Measurements from ENCODE around the gene RASA2. TPM values are rescaled to one million over a fixed set of nuclear protein-coding genes. Genes with fewer than 3 reads are reported as not detected.
A peak's percentile ranks its signal among the peaks of the same experiment; 100 is the strongest.

The RASA2 gene
- total and polyA plus RNA-seq, 8 donors, result 3.2 to 10.7 (median 5.7) TPM

DNA sequence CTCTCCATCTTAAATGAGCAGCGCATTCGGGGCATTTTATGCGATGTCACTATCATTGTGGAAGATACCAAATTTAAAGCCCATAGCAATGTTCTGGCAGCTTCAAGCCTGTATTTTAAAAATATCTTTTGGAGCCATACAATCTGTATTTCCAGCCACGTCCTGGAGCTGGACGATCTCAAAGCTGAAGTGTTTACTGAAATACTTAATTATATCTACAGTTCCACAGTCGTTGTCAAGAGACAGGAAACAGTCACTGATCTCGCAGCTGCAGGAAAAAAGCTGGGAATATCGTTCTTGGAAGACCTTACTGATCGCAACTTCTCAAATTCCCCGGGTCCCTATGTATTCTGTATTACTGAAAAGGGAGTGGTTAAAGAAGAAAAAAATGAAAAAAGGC, 44.4 kb upstream of the RASA2 start:
- ATAC-seq, result no peak

DNA sequence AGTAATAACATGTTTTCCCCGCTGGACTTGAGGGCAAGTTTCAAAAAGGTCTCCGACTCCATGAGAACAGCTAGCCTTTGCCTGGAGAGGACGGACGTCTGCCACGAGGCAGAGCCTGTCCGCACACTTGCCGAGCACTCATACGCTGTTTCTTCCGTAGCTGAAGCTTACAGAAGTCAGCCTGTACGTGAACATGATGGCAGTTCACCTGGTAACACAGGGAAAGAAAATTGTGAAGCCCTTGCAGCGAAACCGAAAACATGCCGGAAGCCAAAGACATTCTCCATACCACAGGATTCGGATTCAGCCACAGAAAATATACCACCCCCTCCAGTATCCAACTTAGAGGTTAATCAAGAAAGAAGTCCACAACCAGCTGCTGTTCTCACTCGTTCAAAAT, 43.9 kb upstream of the RASA2 start:
- FAIRE-seq (no peak), ATAC-seq (no peak), DNase-seq (no peak)
- Histone ChIP-seq H3K27ac (no peak overlapping the region), H3K9me3 (no peaks in the 10 kb centered on the region), H3K27me3 (no peaks in the 10 kb centered on the region), H3K36me3 (peaks cover 3 to 34% (median 13%) of the 10 kb centered on the region in 3 donors), H3K4me1 (peaks cover 0 to 15% (median 8%) of the 10 kb centered on the region in 3 donors), H3K4me3 (no peak overlapping the region)
- WGBS, 2 donors, result 89 to 90% methylated on average over 15 of the region's 15 CpGs
- TF ChIP-seq, protein P1, sequence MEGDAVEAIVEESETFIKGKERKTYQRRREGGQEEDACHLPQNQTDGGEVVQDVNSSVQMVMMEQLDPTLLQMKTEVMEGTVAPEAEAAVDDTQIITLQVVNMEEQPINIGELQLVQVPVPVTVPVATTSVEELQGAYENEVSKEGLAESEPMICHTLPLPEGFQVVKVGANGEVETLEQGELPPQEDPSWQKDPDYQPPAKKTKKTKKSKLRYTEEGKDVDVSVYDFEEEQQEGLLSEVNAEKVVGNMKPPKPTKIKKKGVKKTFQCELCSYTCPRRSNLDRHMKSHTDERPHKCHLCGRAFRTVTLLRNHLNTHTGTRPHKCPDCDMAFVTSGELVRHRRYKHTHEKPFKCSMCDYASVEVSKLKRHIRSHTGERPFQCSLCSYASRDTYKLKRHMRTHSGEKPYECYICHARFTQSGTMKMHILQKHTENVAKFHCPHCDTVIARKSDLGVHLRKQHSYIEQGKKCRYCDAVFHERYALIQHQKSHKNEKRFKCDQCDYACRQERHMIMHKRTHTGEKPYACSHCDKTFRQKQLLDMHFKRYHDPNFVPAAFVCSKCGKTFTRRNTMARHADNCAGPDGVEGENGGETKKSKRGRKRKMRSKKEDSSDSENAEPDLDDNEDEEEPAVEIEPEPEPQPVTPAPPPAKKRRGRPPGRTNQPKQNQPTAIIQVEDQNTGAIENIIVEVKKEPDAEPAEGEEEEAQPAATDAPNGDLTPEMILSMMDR (IDR thresholded peaks at IDR 0.05), result no peak
- intact Hi-C loops (cut with DNase I), result loop anchor here in 1 of 3 donors (10.0 kb wide), 1 partner anchor 78 kb away; the partner anchor contains the start of gene ZBTB38

More for the DNA sequence above, 44.4 kb upstream of the RASA2 start:
- H3K9me3 ChIP-seq, result no peaks in the 10 kb centered on the region
- intact Hi-C loops (cut with DNase I), result loop anchor here in 1 of 3 donors (10.0 kb wide), 1 partner anchor 78 kb away; the partner anchor contains the start of gene ZBTB38
- no peak overlapping the region for H3K4me3 ChIP-seq
- FAIRE-seq (no peak), DNase-seq (no peak)
- TF ChIP-seq, protein P1 (IDR thresholded peaks at IDR 0.05), result no peak
- 76% methylated on average over 10 of the region's 10 CpGs for WGBS, 2 donors
- H3K27ac ChIP-seq, result peak overlapping the region in 1 of 4 donors; percentile 18
- H3K36me3 ChIP-seq, result peaks cover 3 to 34% (median 13%) of the 10 kb centered on the region in 3 donors
- no peaks in the 10 kb centered on the region for H3K27me3 ChIP-seq
- H3K4me1 ChIP-seq, result peaks cover 0 to 15% (median 8%) of the 10 kb centered on the region in 3 donors

DNA sequence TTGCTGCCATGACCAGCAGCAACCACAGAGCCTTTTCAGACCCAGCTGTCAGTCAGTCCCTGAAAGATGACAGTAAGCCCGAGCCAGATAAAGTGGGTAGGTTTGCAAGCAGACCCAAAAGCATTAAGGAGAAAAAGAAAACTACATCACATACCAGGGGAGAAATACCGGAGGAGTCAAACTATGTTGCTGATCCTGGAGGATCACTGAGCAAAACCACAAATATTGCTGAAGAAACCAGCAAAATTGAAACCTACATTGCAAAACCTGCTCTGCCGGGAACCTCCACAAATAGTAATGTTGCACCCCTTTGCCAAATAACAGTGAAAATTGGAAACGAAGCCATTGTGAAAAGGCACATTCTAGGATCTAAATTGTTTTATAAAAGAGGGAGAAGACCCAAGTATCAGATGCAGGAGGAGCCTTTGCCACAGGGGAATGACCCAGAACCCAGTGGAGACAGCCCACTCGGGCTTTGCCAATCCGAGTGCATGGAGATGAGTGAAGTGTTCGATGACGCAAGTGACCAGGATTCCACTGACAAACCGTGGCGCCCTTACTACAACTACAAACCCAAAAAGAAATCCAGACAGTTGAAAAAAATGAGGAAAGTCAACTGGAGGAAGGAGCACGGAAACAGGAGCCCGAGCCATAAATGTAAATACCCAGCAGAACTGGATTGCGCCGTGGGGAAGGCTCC, 42.1 kb upstream of the RASA2 start:
- H3K9me3 ChIP-seq, result no peaks in the 10 kb centered on the region
- H3K4me3 ChIP-seq, result no peak overlapping the region
- intact Hi-C loops (cut with DNase I), result loop anchor here in 2 of 3 donors (5.0 to 10.0 kb wide), 2 partner anchors 80 to 137 kb away; partner anchors contain the start of gene ZBTB38 (in 1 of the 2)
- FAIRE-seq (no peak), ATAC-seq (no peak), DNase-seq (no peak)
- WGBS, 2 donors, result 91 to 93% methylated on average over 14 of the region's 14 CpGs
- H3K27ac ChIP-seq, result no peak overlapping the region
- H3K4me1 ChIP-seq, result peaks cover 0 to 13% (median 5%) of the 10 kb centered on the region in 3 donors
- H3K27me3 ChIP-seq, result no peaks in the 10 kb centered on the region
- TF ChIP-seq, protein P1 (IDR thresholded peaks at IDR 0.05), result no peak
- peaks cover 3 to 34% (median 10%) of the 10 kb centered on the region in 3 donors for H3K36me3 ChIP-seq

DNA sequence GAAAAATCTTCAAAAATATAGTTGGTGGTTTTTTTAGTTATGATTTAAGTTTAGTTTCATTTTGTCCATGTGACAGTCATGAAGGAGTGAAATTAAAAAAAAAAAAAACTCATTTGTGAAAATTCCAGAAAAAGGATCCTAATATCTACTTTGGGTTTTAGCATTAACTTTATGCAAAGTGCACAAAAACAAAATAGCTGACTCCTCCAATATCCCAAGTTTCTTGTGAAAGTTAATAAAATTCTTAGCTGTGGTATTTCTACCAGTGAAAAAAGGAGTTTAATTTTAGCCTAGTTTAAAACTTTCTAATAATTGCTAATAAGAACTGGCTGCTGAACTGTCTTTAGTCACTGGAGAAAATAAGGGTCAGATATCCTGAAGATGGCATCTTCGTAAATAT, 40.8 kb upstream of the RASA2 start:
- Histone ChIP-seq H3K9me3 (no peaks in the 10 kb centered on the region), H3K4me3 (no peak overlapping the region), H3K36me3 (peaks cover 3 to 34% (median 10%) of the 10 kb centered on the region in 3 donors), H3K4me1 (peaks cover 0 to 3% (median 3%) of the 10 kb centered on the region in 3 donors), H3K27me3 (no peaks in the 10 kb centered on the region), H3K27ac (no peak overlapping the region)
- FAIRE-seq (no peak), ATAC-seq (no peak), DNase-seq (no peak)
- TF ChIP-seq, protein P1 (IDR thresholded peaks at IDR 0.05), result no peak
- WGBS, 2 donors, result 97 to 100% methylated on average over 1 of the region's 1 CpG
- intact Hi-C loops (cut with DNase I), result loop anchor here in 2 of 3 donors (5.0 to 10.0 kb wide), 2 partner anchors 81 to 139 kb away; partner anchors contain the start of gene ZBTB38 (in 1 of the 2)

DNA sequence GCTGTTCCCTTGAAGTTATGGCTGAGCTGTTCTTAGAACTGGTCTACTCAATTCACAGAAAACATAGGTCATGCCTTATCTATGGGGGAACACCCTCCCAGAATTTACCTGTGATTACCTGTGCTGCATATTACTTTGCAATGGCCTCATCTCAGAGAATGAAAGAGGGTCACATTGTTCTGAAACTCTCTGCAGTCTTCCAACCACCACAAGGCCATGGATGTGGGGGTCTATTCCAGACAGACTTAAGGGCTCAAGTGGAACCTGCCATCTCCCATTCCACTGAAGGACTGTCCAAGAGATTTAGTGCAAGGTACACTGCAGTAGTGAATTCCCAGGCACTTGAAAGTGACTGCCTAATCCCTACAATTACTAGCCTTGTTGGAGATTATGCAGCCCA, 40.1 kb upstream of the RASA2 start:
- Histone ChIP-seq H3K27me3 (no peaks in the 10 kb centered on the region), H3K27ac (no peak overlapping the region), H3K4me1 (no peaks in the 10 kb centered on the region), H3K4me3 (no peak overlapping the region), H3K36me3 (peaks cover 3 to 34% (median 10%) of the 10 kb centered on the region in 3 donors), H3K9me3 (no peaks in the 10 kb centered on the region)
- intact Hi-C loops (cut with DNase I), result loop anchor here in 2 of 3 donors (5.0 to 10.0 kb wide), 2 partner anchors 82 to 139 kb away; partner anchors contain the start of gene ZBTB38 (in 1 of the 2)
- DNase-seq, result no peak
- ATAC-seq, result no peak
- no peak for FAIRE-seq
- TF ChIP-seq, protein P1 (IDR thresholded peaks at IDR 0.05), result no peak
